ENCODE results near the gene LIF.

- TF ChIP-seq, protein P1, sequence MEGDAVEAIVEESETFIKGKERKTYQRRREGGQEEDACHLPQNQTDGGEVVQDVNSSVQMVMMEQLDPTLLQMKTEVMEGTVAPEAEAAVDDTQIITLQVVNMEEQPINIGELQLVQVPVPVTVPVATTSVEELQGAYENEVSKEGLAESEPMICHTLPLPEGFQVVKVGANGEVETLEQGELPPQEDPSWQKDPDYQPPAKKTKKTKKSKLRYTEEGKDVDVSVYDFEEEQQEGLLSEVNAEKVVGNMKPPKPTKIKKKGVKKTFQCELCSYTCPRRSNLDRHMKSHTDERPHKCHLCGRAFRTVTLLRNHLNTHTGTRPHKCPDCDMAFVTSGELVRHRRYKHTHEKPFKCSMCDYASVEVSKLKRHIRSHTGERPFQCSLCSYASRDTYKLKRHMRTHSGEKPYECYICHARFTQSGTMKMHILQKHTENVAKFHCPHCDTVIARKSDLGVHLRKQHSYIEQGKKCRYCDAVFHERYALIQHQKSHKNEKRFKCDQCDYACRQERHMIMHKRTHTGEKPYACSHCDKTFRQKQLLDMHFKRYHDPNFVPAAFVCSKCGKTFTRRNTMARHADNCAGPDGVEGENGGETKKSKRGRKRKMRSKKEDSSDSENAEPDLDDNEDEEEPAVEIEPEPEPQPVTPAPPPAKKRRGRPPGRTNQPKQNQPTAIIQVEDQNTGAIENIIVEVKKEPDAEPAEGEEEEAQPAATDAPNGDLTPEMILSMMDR (IDR thresholded peaks at IDR 0.05), result no peak
- TF ChIP-seq ZFX (IDR thresholded peaks at IDR 0.05; ENCODE audit: borderline replicate concordance), result no peak
Observed at GRCh38 chr22:30245181-30245984, 1.2 kb downstream of the LIF start.

Data from 22Rv1 (cell line).